ENCODE data around the gene PARM1.

GRCh38 chr4:75040703-75041102 lies 107.8 kb downstream of the PARM1 start:
- TF ChIP-seq, protein P1, sequence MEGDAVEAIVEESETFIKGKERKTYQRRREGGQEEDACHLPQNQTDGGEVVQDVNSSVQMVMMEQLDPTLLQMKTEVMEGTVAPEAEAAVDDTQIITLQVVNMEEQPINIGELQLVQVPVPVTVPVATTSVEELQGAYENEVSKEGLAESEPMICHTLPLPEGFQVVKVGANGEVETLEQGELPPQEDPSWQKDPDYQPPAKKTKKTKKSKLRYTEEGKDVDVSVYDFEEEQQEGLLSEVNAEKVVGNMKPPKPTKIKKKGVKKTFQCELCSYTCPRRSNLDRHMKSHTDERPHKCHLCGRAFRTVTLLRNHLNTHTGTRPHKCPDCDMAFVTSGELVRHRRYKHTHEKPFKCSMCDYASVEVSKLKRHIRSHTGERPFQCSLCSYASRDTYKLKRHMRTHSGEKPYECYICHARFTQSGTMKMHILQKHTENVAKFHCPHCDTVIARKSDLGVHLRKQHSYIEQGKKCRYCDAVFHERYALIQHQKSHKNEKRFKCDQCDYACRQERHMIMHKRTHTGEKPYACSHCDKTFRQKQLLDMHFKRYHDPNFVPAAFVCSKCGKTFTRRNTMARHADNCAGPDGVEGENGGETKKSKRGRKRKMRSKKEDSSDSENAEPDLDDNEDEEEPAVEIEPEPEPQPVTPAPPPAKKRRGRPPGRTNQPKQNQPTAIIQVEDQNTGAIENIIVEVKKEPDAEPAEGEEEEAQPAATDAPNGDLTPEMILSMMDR (conservative IDR thresholded peaks at IDR 0.05), result no peak
- no peak for TF ChIP-seq ZFX (IDR thresholded peaks at IDR 0.05)
